ENCODE measurements around the gene HAUS7. TPM values are rescaled to one million over a fixed set of nuclear protein-coding genes. Genes with fewer than 3 reads are reported as not detected.

The HAUS7 gene
- polyA plus RNA-seq, 2 of the 4 experiments (the other 2 are of a cell fraction): 39.1 to 53.6 TPM

- no peak overlapping the region for H3K27ac ChIP-seq
- POLR2A ChIA-PET: no interaction called here
- 89% methylated on average over 8 of the region's 8 CpGs for WGBS (ENCODE audit: missing lambda C conversion rate)
- FAIRE-seq (no peak), ATAC-seq (no peak), DNase-seq (ENCODE audit: low read depth in 1 of 2, low spot score in 1 of 2) (no peak)
- CTCF ChIA-PET: no interaction called here
- H3K4me2 ChIP-seq: no peak overlapping the region
- no peaks in the 10 kb centered on the region for H3K9me3 ChIP-seq
- TF ChIP-seq JUNB (IDR thresholded peaks at IDR 0.05): no peak
- no peak for TF ChIP-seq ZSCAN20 (CRISPR knock-in tag; IDR thresholded peaks at IDR 0.05)
- TF ChIP-seq RARB (CRISPR knock-in tag; IDR thresholded peaks at IDR 0.05): no peak
- TF ChIP-seq KDM5A (IDR thresholded peaks at IDR 0.05): no peak
- no peak for TF ChIP-seq BHLHE40 (IDR thresholded peaks at IDR 0.05; ENCODE audit: low read depth, low read length)
- no peak for TF ChIP-seq CHD2 (IDR thresholded peaks at IDR 0.05; ENCODE audit: low read length, partially characterized antibody)
- TF ChIP-seq PBX3 (IDR thresholded peaks at IDR 0.05): no peak
- TF ChIP-seq EHF (CRISPR knock-in tag; IDR thresholded peaks at IDR 0.05): no peak
- no peak for TF ChIP-seq ZNF302 (CRISPR knock-in tag; IDR thresholded peaks at IDR 0.05)
- TF ChIP-seq E2F6 (IDR thresholded peaks at IDR 0.05; ENCODE audit: borderline replicate concordance, low read depth): no peak
- TF ChIP-seq USF2 (IDR thresholded peaks at IDR 0.05): no peak
- no peak for TF ChIP-seq HMGXB4 (CRISPR knock-in tag; IDR thresholded peaks at IDR 0.05; ENCODE audit: borderline replicate concordance)
- TF ChIP-seq SMC3 (IDR thresholded peaks at IDR 0.05): no peak
- TF ChIP-seq CEBPB (IDR thresholded peaks at IDR 0.05): no peak
- TF ChIP-seq RCOR1 (IDR thresholded peaks at IDR 0.05; ENCODE audit: low read depth, low read length): no peak
- TF ChIP-seq HDAC2 (IDR thresholded peaks at IDR 0.05): no peak
- TF ChIP-seq CHD4 (IDR thresholded peaks at IDR 0.05; ENCODE audit: borderline replicate concordance): no peak
- no peak for TF ChIP-seq MAX (IDR thresholded peaks at IDR 0.05)
- TF ChIP-seq REST (IDR thresholded peaks at IDR 0.05): no peak
- H3K4me3 ChIP-seq: no peak overlapping the region
- no peaks in the 10 kb centered on the region for H3K4me1 ChIP-seq
These were observed 19.5 kb downstream of the HAUS7 start for GRCh38 chrX:153450949-153451277.

All from A549 (cell line).